HG02852 (cell line): ENCODE data around the gene HIPK2.
"Not testable (repeated sequence)": the region's sequence is repeated elsewhere in the genome, so short reads cannot be mapped to it uniquely, and the experiment has no call there.

Source experiments
- ATAC-seq: cut with Tn5 transposase; IDR thresholded peaks from one replicate; pipeline ENCODE4 v1.9.1; 2021; ENCODE audit warnings: mild to moderate bottlenecking, moderate library complexity; ENCODE audit not compliant: unreplicated experiment

The HIPK2 gene

GRCh38 chr7:139557857-139558581, 219.8 kb downstream of the HIPK2 start:
- ATAC-seq, result no peak

- ATAC-seq, result not testable (repeated sequence)
These were observed 223.7 kb downstream of the HIPK2 start for GRCh38 chr7:139553991-139554700.

GRCh38 chr7:139548302-139549028, 229.3 kb downstream of the HIPK2 start:
- no peak for ATAC-seq

GRCh38 chr7:139544645-139545044, 233.2 kb downstream of the HIPK2 start:
- no peak for ATAC-seq

- ATAC-seq, result no peak
These were observed 233.8 kb downstream of the HIPK2 start for GRCh38 chr7:139543801-139544603.

- ATAC-seq, result no peak
These were observed 235.3 kb downstream of the HIPK2 start for GRCh38 chr7:139542308-139543151.

- ATAC-seq, result no peak
These were observed 236.0 kb downstream of the HIPK2 start for GRCh38 chr7:139541600-139542307.

GRCh38 chr7:139540203-139540602, 237.6 kb downstream of the HIPK2 start:
- ATAC-seq, result no peak

GRCh38 chr7:139538881-139539635, 238.7 kb downstream of the HIPK2 start:
- no peak for ATAC-seq

GRCh38 chr7:139536152-139536551, 241.6 kb downstream of the HIPK2 start:
- no peak for ATAC-seq

GRCh38 chr7:139534966-139535651, 242.7 kb downstream of the HIPK2 start:
- no peak for ATAC-seq

- ATAC-seq, result no peak
These were observed 243.7 kb downstream of the HIPK2 start for GRCh38 chr7:139534096-139534495.

GRCh38 chr7:139532636-139533155, 245.1 kb downstream of the HIPK2 start:
- ATAC-seq, result no peak

- no peak for ATAC-seq
These were observed 246.7 kb downstream of the HIPK2 start for GRCh38 chr7:139531094-139531493.

GRCh38 chr7:139526578-139527544, 250.9 kb downstream of the HIPK2 start:
- ATAC-seq, result no peak

- ATAC-seq, result no peak
These were observed 252.0 kb downstream of the HIPK2 start for GRCh38 chr7:139525750-139526149.

- ATAC-seq, result no peak
These were observed 252.6 kb downstream of the HIPK2 start for GRCh38 chr7:139525239-139525638.
